ENCODE data around the gene SEMA3D. TPM values are rescaled to one million over a fixed set of nuclear protein-coding genes. Genes with fewer than 3 reads are reported as not detected.

Gene SEMA3D
- total RNA-seq, 1 experiment from 2014 or later, result 4.8 TPM

DNA sequence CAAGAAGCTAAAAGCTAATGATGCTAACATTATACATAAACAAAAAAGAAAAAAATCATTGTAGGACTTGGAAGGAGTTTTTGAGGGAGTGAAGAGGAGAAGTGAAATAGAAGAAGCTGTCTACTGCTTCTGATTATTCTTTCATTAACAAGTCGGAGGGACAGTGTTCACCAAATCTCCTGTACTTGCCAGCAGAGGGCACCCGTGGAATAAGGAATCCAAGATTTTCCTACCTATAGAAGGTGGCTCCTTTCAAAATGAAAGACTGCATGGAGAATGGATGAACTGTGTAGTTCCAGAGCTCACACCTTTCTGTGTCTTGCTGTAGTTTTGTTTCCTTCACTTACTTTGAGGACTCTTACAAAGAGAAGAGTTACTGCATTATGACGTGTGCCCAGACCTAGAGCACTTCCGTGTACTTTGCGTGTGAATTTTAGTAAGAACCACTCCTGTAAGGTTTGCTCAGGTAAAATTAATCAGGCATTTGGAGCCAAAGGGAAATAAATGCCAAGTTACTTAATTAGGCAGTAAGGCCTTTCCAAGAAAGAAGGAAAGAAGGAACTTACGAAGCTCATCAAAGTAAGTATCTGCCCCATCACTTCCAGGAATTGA, 145.1 kb downstream of the SEMA3D start:
- CTCF ChIA-PET, result interaction anchor here (0.7 to 1.2 kb wide), 3 partner anchors 149 to 788 kb away, joined by 3 to 6 read pairs (median 5); no protein-coding TSS in a partner anchor
- no peaks in the 10 kb centered on the region for H3K9me3 ChIP-seq (ENCODE audit: insufficient read depth, low read depth)
- no peaks in the 10 kb centered on the region for H3K27me3 ChIP-seq (ENCODE audit: insufficient read depth, low read depth)
- peak in 1 of 2 experiments; percentile 68 for DNase-seq
- H3K4me1 ChIP-seq (replicated peaks; ENCODE audit: insufficient read depth), result no peaks in the 10 kb centered on the region
- intact Hi-C loops (cut with micrococcal nuclease; ENCODE audit: unreplicated experiment), result loop anchor here (1.0 to 2.0 kb wide), 7 partner anchors 145 to 810 kb away; partner anchors contain the start of gene SEMA3D
- H3K36me3 ChIP-seq (ENCODE audit: low read depth), result no peaks in the 10 kb centered on the region
- no peaks in the 10 kb centered on the region; the same call in 1 of the 2 replicates for H4K20me1 ChIP-seq (ENCODE audit: insufficient read depth)
- no peak overlapping the region for H3K27ac ChIP-seq
- H3K79me2 ChIP-seq (ENCODE audit: low read depth), result no peaks in the 10 kb centered on the region
- no peaks in the 10 kb centered on the region for H3K9me2 ChIP-seq (ENCODE audit: insufficient read depth)
- no peak overlapping the region for H3K4me2 ChIP-seq
- H2AFZ ChIP-seq, result no peak overlapping the region
- no peaks in the 10 kb centered on the region for H3F3A ChIP-seq (ENCODE audit: insufficient read depth, low read depth)
- TF ChIP-seq, protein P1, sequence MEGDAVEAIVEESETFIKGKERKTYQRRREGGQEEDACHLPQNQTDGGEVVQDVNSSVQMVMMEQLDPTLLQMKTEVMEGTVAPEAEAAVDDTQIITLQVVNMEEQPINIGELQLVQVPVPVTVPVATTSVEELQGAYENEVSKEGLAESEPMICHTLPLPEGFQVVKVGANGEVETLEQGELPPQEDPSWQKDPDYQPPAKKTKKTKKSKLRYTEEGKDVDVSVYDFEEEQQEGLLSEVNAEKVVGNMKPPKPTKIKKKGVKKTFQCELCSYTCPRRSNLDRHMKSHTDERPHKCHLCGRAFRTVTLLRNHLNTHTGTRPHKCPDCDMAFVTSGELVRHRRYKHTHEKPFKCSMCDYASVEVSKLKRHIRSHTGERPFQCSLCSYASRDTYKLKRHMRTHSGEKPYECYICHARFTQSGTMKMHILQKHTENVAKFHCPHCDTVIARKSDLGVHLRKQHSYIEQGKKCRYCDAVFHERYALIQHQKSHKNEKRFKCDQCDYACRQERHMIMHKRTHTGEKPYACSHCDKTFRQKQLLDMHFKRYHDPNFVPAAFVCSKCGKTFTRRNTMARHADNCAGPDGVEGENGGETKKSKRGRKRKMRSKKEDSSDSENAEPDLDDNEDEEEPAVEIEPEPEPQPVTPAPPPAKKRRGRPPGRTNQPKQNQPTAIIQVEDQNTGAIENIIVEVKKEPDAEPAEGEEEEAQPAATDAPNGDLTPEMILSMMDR (conservative IDR thresholded peaks at IDR 0.05), result peak; percentile 86
- no peak for TF ChIP-seq EZH2 (IDR thresholded peaks at IDR 0.05; ENCODE audit: low read depth)
- H3K4me3 ChIP-seq, result no peak overlapping the region
- POLR2A ChIA-PET (ENCODE audit: unreplicated experiment), result no interaction called here
- no TSS peak for BruUV-seq (replicated peaks)

DNA sequence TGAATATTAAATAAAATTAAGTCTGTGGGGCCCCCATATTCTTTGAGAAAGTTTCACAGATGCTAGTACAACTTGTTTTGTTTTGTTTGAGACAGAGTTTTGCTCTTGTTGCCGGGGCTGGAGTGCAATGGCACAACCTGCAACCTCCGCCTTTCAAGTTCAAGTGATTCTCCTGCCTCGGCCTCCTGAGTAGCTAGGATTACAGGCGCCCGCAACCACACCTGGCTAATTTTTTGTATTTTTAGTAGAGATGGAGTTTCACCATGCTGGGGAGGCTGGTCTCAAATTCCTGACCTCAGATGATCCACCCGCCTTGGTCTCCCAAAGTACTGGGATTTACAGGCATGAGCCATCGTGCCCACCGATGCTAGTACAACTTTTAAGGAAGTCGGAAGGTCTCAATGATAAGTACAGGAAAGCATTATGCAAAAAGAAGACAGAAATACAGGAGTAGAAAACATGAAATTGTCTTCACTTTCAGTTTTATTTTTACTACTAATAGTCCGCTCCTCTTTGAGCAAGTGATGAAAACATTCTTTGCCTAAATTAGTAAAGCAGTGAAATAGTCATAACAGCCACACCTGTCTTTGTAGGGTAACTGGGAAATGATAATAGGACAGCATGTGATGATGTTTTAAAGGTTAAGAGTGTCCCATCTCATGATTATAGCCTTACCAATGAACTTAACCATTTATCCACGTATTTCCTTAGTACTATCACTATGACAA, 147.5 kb downstream of the SEMA3D start:
- H3K79me2 ChIP-seq (ENCODE audit: low read depth), result no peaks in the 10 kb centered on the region
- no peaks in the 10 kb centered on the region; the same call in 1 of the 2 replicates for H4K20me1 ChIP-seq (ENCODE audit: insufficient read depth)
- POLR2A ChIA-PET (ENCODE audit: unreplicated experiment), result no interaction called here
- H3K4me1 ChIP-seq (replicated peaks; ENCODE audit: insufficient read depth), result no peaks in the 10 kb centered on the region
- BruUV-seq (replicated peaks), result no TSS peak
- H3K9me3 ChIP-seq (ENCODE audit: insufficient read depth, low read depth), result no peaks in the 10 kb centered on the region
- no peak overlapping the region for H3K4me2 ChIP-seq
- H3K9me2 ChIP-seq (ENCODE audit: insufficient read depth), result no peaks in the 10 kb centered on the region
- intact Hi-C loops (cut with micrococcal nuclease; ENCODE audit: unreplicated experiment), result loop anchor here (10.0 kb wide), 1 partner anchor 1865 kb away; no protein-coding TSS in a partner anchor
- no peak overlapping the region for H2AFZ ChIP-seq
- H3K27me3 ChIP-seq (ENCODE audit: insufficient read depth, low read depth), result no peaks in the 10 kb centered on the region
- H3K36me3 ChIP-seq (ENCODE audit: low read depth), result no peaks in the 10 kb centered on the region
- no peak overlapping the region for H3K27ac ChIP-seq
- TF ChIP-seq EZH2 (IDR thresholded peaks at IDR 0.05; ENCODE audit: low read depth), result no peak
- TF ChIP-seq, protein P1 (conservative IDR thresholded peaks at IDR 0.05), result no peak
- H3F3A ChIP-seq (ENCODE audit: insufficient read depth, low read depth), result no peaks in the 10 kb centered on the region
- CTCF ChIA-PET, result no interaction called here
- H3K4me3 ChIP-seq, result no peak overlapping the region
- no peak for DNase-seq

DNA sequence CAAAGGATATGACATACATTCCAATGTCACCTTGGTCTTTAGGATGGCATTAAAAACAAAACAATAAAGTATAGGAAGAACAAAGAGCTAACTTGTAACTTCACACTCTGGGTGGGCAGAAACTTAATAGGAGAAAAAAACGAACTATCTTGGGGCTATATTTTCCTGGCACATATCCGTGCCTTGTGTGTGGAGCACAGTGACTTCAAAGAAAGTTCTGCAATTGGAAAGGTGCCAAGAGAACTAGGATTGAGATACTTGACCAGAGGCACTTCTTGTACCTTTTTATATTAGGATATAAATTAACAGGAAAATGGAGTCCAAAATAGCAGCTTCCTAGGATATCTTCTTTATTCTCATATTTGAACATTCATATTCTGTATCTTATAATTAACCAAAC, 148.4 kb downstream of the SEMA3D start:
- H4K20me1 ChIP-seq (ENCODE audit: insufficient read depth), result no peaks in the 10 kb centered on the region; the same call in 1 of the 2 replicates
- no peak overlapping the region for H2AFZ ChIP-seq
- H3K27ac ChIP-seq, result no peak overlapping the region
- no peaks in the 10 kb centered on the region for H3K27me3 ChIP-seq (ENCODE audit: insufficient read depth, low read depth)
- ChIA-PET POLR2A (ENCODE audit: unreplicated experiment) (no interaction called here), CTCF (no interaction called here)
- no peaks in the 10 kb centered on the region for H3K79me2 ChIP-seq (ENCODE audit: low read depth)
- no peaks in the 10 kb centered on the region for H3K36me3 ChIP-seq (ENCODE audit: low read depth)
- intact Hi-C loops (cut with micrococcal nuclease; ENCODE audit: unreplicated experiment), result loop anchor here (10.0 kb wide), 1 partner anchor 1866 kb away; no protein-coding TSS in a partner anchor
- no peaks in the 10 kb centered on the region for H3K9me2 ChIP-seq (ENCODE audit: insufficient read depth)
- H3K4me2 ChIP-seq, result no peak overlapping the region
- no peaks in the 10 kb centered on the region for H3F3A ChIP-seq (ENCODE audit: insufficient read depth, low read depth)
- TF ChIP-seq EZH2 (IDR thresholded peaks at IDR 0.05; ENCODE audit: low read depth), result no peak
- TF ChIP-seq, protein P1 (conservative IDR thresholded peaks at IDR 0.05), result no peak
- no peaks in the 10 kb centered on the region for H3K9me3 ChIP-seq (ENCODE audit: insufficient read depth, low read depth)
- H3K4me3 ChIP-seq, result no peak overlapping the region
- no peaks in the 10 kb centered on the region for H3K4me1 ChIP-seq (replicated peaks; ENCODE audit: insufficient read depth)
- BruUV-seq (replicated peaks), result no TSS peak
- DNase-seq, result no peak
